ENCODE measurements around the gene PIGK. TPM values are rescaled to one million over a fixed set of nuclear protein-coding genes. Genes with fewer than 3 reads are reported as not detected.

PIGK gene
- total and polyA plus RNA-seq, 2 donors (not counting 3 experiments of a cell fraction or from before 2014, with no cell fraction given), result 12.3 to 32.3 TPM

DNA sequence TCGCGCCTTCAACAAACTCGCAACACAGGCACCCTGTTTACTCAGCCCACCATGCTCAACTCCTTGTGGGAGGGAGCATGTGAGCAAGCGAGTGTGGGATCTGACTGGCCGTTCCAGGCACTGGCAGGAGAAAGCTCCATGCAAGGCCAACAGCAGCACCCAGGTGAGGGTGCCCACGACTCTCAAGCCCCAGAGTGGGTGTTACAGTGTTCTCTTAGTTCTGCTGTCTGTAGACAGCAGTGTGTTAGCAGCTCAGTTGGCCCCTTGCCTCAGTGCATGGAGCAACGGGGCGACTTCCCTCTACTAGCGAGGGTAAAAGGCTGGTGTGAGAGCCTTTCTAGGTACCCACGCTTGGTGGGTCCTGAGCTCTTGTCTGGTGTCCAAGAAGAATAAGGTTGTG lies 114.6 kb downstream of the PIGK start:
- intact Hi-C loops (cut with micrococcal nuclease), result no loop called here
- FAIRE-seq (no peak), DNase-seq (ENCODE audit: low read depth, low spot score) (no peak)
- Histone ChIP-seq H3K36me3 (ENCODE audit: control insufficient read depth in 2 of 2, extremely low read depth in 1 of 2, insufficient read depth in 2 of 2, low read length in 2 of 2) (no peaks in the 10 kb centered on the region), H3K4me2 (ENCODE audit: insufficient read depth, low read length) (no peak overlapping the region), H2AFZ (ENCODE audit: low read depth, low read length) (no peak overlapping the region), H3K4me1 (ENCODE audit: control insufficient read depth, extremely low read depth, insufficient read depth, low read length) (no peaks in the 10 kb centered on the region), H3K4me3 (replicated peaks in 1 of 3; ENCODE audit: insufficient read depth in 1 of 3, low read depth in 1 of 3, low read length in 3 of 3) (no peak overlapping the region), H3K27me3 (ENCODE audit: control insufficient read depth in 2 of 2, insufficient read depth in 2 of 2, low read length in 2 of 2) (no peaks in the 10 kb centered on the region), H3K9me1 (replicated peaks; ENCODE audit: control insufficient read depth, extremely low read depth, insufficient read depth, low read length) (no peaks in the 10 kb centered on the region), H3K79me2 (ENCODE audit: control insufficient read depth, insufficient read depth, low read length) (no peaks in the 10 kb centered on the region), H3K9me3 (replicated peaks; ENCODE audit: control insufficient read depth, insufficient read depth, low read length) (no peaks in the 10 kb centered on the region), H3K27ac (ENCODE audit: insufficient read depth, low read depth, low read length) (no peak overlapping the region), H4K20me1 (replicated peaks; ENCODE audit: control insufficient read depth, extremely low read depth, insufficient read depth, low read length) (no peaks in the 10 kb centered on the region), H3K9ac (replicated peaks; ENCODE audit: extremely low read depth, insufficient read depth, low read length) (no peak overlapping the region)
- ChIA-PET CTCF (interaction anchor here (1.0 kb wide), 1 partner anchor 950 kb away, joined by 3 read pairs; no protein-coding TSS in a partner anchor), POLR2A (no interaction called here)
- TF ChIP-seq EZH2 (IDR thresholded peaks at IDR 0.05; ENCODE audit: borderline replicate concordance, low read depth, low read length, severe bottlenecking) (no peak), MYC (IDR thresholded peaks at IDR 0.05; ENCODE audit: low read depth, low read length) (no peak), GATA2 (IDR thresholded peaks at IDR 0.05; ENCODE audit: insufficient read depth, insufficient read length, low read depth, low read length) (no peak), POLR2AphosphoS5 (IDR thresholded peaks at IDR 0.05; ENCODE audit: insufficient read depth, low read depth, low read length) (no peak), POLR2A (IDR thresholded peaks at IDR 0.05; ENCODE audit: low read depth, low read length) (no peak), FOS (IDR thresholded peaks at IDR 0.05; ENCODE audit: borderline replicate concordance, insufficient read depth, low read length) (no peak), JUN (IDR thresholded peaks at IDR 0.05; ENCODE audit: borderline replicate concordance, insufficient read depth, insufficient read length, low read depth) (no peak)
- TF ChIP-seq, protein P1, sequence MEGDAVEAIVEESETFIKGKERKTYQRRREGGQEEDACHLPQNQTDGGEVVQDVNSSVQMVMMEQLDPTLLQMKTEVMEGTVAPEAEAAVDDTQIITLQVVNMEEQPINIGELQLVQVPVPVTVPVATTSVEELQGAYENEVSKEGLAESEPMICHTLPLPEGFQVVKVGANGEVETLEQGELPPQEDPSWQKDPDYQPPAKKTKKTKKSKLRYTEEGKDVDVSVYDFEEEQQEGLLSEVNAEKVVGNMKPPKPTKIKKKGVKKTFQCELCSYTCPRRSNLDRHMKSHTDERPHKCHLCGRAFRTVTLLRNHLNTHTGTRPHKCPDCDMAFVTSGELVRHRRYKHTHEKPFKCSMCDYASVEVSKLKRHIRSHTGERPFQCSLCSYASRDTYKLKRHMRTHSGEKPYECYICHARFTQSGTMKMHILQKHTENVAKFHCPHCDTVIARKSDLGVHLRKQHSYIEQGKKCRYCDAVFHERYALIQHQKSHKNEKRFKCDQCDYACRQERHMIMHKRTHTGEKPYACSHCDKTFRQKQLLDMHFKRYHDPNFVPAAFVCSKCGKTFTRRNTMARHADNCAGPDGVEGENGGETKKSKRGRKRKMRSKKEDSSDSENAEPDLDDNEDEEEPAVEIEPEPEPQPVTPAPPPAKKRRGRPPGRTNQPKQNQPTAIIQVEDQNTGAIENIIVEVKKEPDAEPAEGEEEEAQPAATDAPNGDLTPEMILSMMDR (IDR thresholded peaks at IDR 0.05; ENCODE audit: extremely low read depth in 1 of 2, insufficient read depth in 1 of 2, low read depth in 1 of 2, low read length in 2 of 2), result no peak
- TF ChIP-seq, protein P2, sequence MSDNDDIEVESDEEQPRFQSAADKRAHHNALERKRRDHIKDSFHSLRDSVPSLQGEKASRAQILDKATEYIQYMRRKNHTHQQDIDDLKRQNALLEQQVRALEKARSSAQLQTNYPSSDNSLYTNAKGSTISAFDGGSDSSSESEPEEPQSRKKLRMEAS (IDR thresholded peaks at IDR 0.05; ENCODE audit: insufficient read depth, insufficient read length), result no peak
- dilution Hi-C loops (cut with MboI; ENCODE audit: extremely low pct_ligation_motif_present, low sequenced_read_pairs), result no loop called here
- BruUV-seq (replicated peaks), result no TSS peak

Data from endothelial cell of umbilical vein (primary cell).